Activated CD8-positive, alpha-beta memory T cell treated with anti-CD3 and anti-CD28 coated beads, Interleukin-2, amount 10 ng/mL, durations not matched to agents 7 days and 5 days (primary cell): Measurements from ENCODE around the gene BAZ2B. TPM values are rescaled to one million over a fixed set of nuclear protein-coding genes. Genes with fewer than 3 reads are reported as not detected.
"Not testable (repeated sequence)": the region's sequence is repeated elsewhere in the genome, so short reads cannot be mapped to it uniquely, and the experiment has no call there.

Source experiments
- ATAC-seq: fragments of 150-1000 bp; cut with Tn5 transposase; one replicate; pipeline ENCODE4 v1.10.0; 2021; ENCODE audit warnings: moderate library complexity
- CTCF ChIA-PET: fragments of 350-600 bp; sonication (Branson Sonifier 250); formaldehyde crosslinking; loops from one replicate; lab custom pipeline; 2021; ENCODE audit warnings: antibody characterized with exemption; lab: Charles Lee
- DNase-seq: peaks from one replicate; pipeline ENCODE4 v3.0.0-alpha.2; 2020
- H3K27ac Mint-ChIP-seq: one replicate; pipeline ENCODE4 v1.8.0; 2021; ENCODE audit warnings: mild to moderate bottlenecking, mixed read lengths
- H3K27me3 Mint-ChIP-seq: one replicate; pipeline ENCODE4 v1.8.0; 2021; ENCODE audit warnings: mixed read lengths
- H3K36me3 Mint-ChIP-seq: one replicate; pipeline ENCODE4 v1.8.0; 2021; ENCODE audit warnings: mild to moderate bottlenecking, mixed read lengths
- H3K4me1 Mint-ChIP-seq: one replicate; pipeline ENCODE4 v1.8.0; 2021; ENCODE audit warnings: mixed read lengths
- H3K4me3 Mint-ChIP-seq: one replicate; pipeline ENCODE4 v1.8.0; 2021; ENCODE audit warnings: mild to moderate bottlenecking, moderate library complexity, mixed read lengths
- H3K9me3 Mint-ChIP-seq: one replicate; pipeline ENCODE4 v1.8.0; 2022; ENCODE audit warnings: low read depth, mixed read lengths
- total RNA-seq, 2 experiments: library from RNA; stranded (reverse); gene quantifications; one replicate each; pipeline ENCODE4 v1.2.3, GENCODE V29; 2021

The BAZ2B gene
- total RNA-seq, 2 experiments from 2014 or later: 10.3 to 15.6 TPM

GRCh38 chr2:159635006-159635789, 18.9 kb upstream of the BAZ2B start:
- CTCF ChIA-PET: no interaction called here
- DNase-seq (no peak), ATAC-seq (no peak)
- Mint-ChIP-seq H3K36me3 (no peaks in the 10 kb centered on the region), H3K9me3 (peaks cover 3% of the 10 kb centered on the region), H3K27ac (no peak overlapping the region), H3K27me3 (no peaks in the 10 kb centered on the region), H3K4me3 (no peak overlapping the region), H3K4me1 (no peaks in the 10 kb centered on the region)

- no peak for ATAC-seq
- Mint-ChIP-seq H3K27me3 (no peaks in the 10 kb centered on the region), H3K36me3 (no peaks in the 10 kb centered on the region), H3K4me1 (no peaks in the 10 kb centered on the region), H3K4me3 (no peak overlapping the region), H3K9me3 (no peaks in the 10 kb centered on the region), H3K27ac (no peak overlapping the region)
- CTCF ChIA-PET: no interaction called here
- no peak for DNase-seq
Observed at GRCh38 chr2:159633219-159633618, 16.9 kb upstream of the BAZ2B start.

- H3K4me3 Mint-ChIP-seq, DNase-seq, ATAC-seq, H3K4me1 Mint-ChIP-seq, H3K36me3 Mint-ChIP-seq, H3K27ac Mint-ChIP-seq, CTCF ChIA-PET, H3K27me3 Mint-ChIP-seq, H3K9me3 Mint-ChIP-seq: not testable (repeated sequence)
Observed at GRCh38 chr2:159625628-159626027, 9.3 kb upstream of the BAZ2B start.

- Mint-ChIP-seq H3K9me3 (no peaks in the 10 kb centered on the region), H3K27me3 (no peaks in the 10 kb centered on the region), H3K27ac (no peak overlapping the region), H3K36me3 (no peaks in the 10 kb centered on the region), H3K4me3 (no peak overlapping the region), H3K4me1 (no peaks in the 10 kb centered on the region)
- ATAC-seq: no peak
- DNase-seq: no peak
- CTCF ChIA-PET: no interaction called here
Observed at GRCh38 chr2:159623436-159623835, 7.1 kb upstream of the BAZ2B start.

- CTCF ChIA-PET: interaction anchor here (0.6 kb wide), 1 partner anchor 260 kb away, joined by 4 read pairs; no protein-coding TSS in a partner anchor
Observed at GRCh38 chr2:159622966-159623365, 6.6 kb upstream of the BAZ2B start.

GRCh38 chr2:159620796-159621195, 4.4 kb upstream of the BAZ2B start:
- CTCF ChIA-PET: no interaction called here
- ATAC-seq (no peak), DNase-seq (no peak)
- H3K36me3 Mint-ChIP-seq: no peaks in the 10 kb centered on the region
- H3K4me1 Mint-ChIP-seq: peaks cover 4% of the 10 kb centered on the region
- H3K27ac Mint-ChIP-seq: no peak overlapping the region
- no peaks in the 10 kb centered on the region for H3K9me3 Mint-ChIP-seq
- peaks cover 19% of the 10 kb centered on the region for H3K27me3 Mint-ChIP-seq
- H3K4me3 Mint-ChIP-seq: no peak overlapping the region

More at GRCh38 chr2:159622966-159623365, 6.6 kb upstream of the BAZ2B start:
- no peak for ATAC-seq
- H3K4me1 Mint-ChIP-seq: no peaks in the 10 kb centered on the region
- no peaks in the 10 kb centered on the region for H3K9me3 Mint-ChIP-seq
- no peak for DNase-seq
- H3K4me3 Mint-ChIP-seq: no peak overlapping the region
- H3K36me3 Mint-ChIP-seq: no peaks in the 10 kb centered on the region
- no peak overlapping the region for H3K27ac Mint-ChIP-seq
- H3K27me3 Mint-ChIP-seq: peaks cover 2% of the 10 kb centered on the region

- ATAC-seq (no peak), DNase-seq (no peak)
- no peak overlapping the region for H3K4me3 Mint-ChIP-seq
- CTCF ChIA-PET: no interaction called here
- peaks cover 11% of the 10 kb centered on the region for H3K4me1 Mint-ChIP-seq
- no peak overlapping the region for H3K27ac Mint-ChIP-seq
- H3K36me3 Mint-ChIP-seq: no peaks in the 10 kb centered on the region
- H3K9me3 Mint-ChIP-seq: no peaks in the 10 kb centered on the region
- peaks cover 27% of the 10 kb centered on the region for H3K27me3 Mint-ChIP-seq
Observed at GRCh38 chr2:159617646-159618045, 1.3 kb upstream of the BAZ2B start.

GRCh38 chr2:159617100-159617499, 752 bp upstream of the BAZ2B start:
- Mint-ChIP-seq H3K27ac (no peak overlapping the region), H3K4me3 (no peak overlapping the region)

GRCh38 chr2:159615367-159616285, 722 bp downstream of the BAZ2B start:
- Mint-ChIP-seq H3K27ac (no peak overlapping the region), H3K27me3 (peaks cover 27% of the 10 kb centered on the region), H3K4me3 (peak overlapping the region; percentile 77), H3K36me3 (no peaks in the 10 kb centered on the region), H3K4me1 (peaks cover 11% of the 10 kb centered on the region), H3K9me3 (no peaks in the 10 kb centered on the region)
- peak; percentile 52 for DNase-seq
- ATAC-seq: peak; percentile 90
- CTCF ChIA-PET: no interaction called here

More at GRCh38 chr2:159617100-159617499, 752 bp upstream of the BAZ2B start:
- Mint-ChIP-seq H3K36me3 (no peaks in the 10 kb centered on the region), H3K4me1 (peaks cover 11% of the 10 kb centered on the region), H3K9me3 (no peaks in the 10 kb centered on the region), H3K27me3 (peaks cover 27% of the 10 kb centered on the region)
- CTCF ChIA-PET: no interaction called here
- no peak for ATAC-seq
- DNase-seq: no peak

GRCh38 chr2:159614534-159615366, 1.6 kb downstream of the BAZ2B start:
- no peaks in the 10 kb centered on the region for H3K9me3 Mint-ChIP-seq
- CTCF ChIA-PET: no interaction called here
- H3K27me3 Mint-ChIP-seq: peaks cover 27% of the 10 kb centered on the region
- peaks cover 11% of the 10 kb centered on the region for H3K4me1 Mint-ChIP-seq
- H3K4me3 Mint-ChIP-seq: peak overlapping the region; percentile 77
- no peak overlapping the region for H3K27ac Mint-ChIP-seq
- no peak for ATAC-seq
- no peaks in the 10 kb centered on the region for H3K36me3 Mint-ChIP-seq
- DNase-seq: no peak

- peaks cover 27% of the 10 kb centered on the region for H3K27me3 Mint-ChIP-seq
Observed at GRCh38 chr2:159613651-159614285, 2.6 kb downstream of the BAZ2B start.

GRCh38 chr2:159613091-159613490, 3.3 kb downstream of the BAZ2B start:
- H3K36me3 Mint-ChIP-seq: no peaks in the 10 kb centered on the region
- no peak for ATAC-seq

More at GRCh38 chr2:159613651-159614285, 2.6 kb downstream of the BAZ2B start:
- Mint-ChIP-seq H3K27ac (no peak overlapping the region), H3K36me3 (no peaks in the 10 kb centered on the region), H3K4me1 (peaks cover 11% of the 10 kb centered on the region), H3K9me3 (no peaks in the 10 kb centered on the region), H3K4me3 (peak overlapping the region; percentile 14)
- ATAC-seq (no peak), DNase-seq (no peak)
- CTCF ChIA-PET: no interaction called here

More at GRCh38 chr2:159613091-159613490, 3.3 kb downstream of the BAZ2B start:
- Mint-ChIP-seq H3K27ac (no peak overlapping the region), H3K4me3 (no peak overlapping the region), H3K27me3 (peaks cover 26% of the 10 kb centered on the region), H3K4me1 (peaks cover 11% of the 10 kb centered on the region), H3K9me3 (no peaks in the 10 kb centered on the region)
- no peak for DNase-seq
- CTCF ChIA-PET: no interaction called here
